ENCODE measurements around the gene CEP95. TPM values are rescaled to one million over a fixed set of nuclear protein-coding genes. Genes with fewer than 3 reads are reported as not detected.
"Not testable (repeated sequence)": the region's sequence is repeated elsewhere in the genome, so short reads cannot be mapped to it uniquely, and the experiment has no call there.

CEP95 gene
- total RNA-seq, 1 experiment from 2014 or later: 57.2 TPM

DNA sequence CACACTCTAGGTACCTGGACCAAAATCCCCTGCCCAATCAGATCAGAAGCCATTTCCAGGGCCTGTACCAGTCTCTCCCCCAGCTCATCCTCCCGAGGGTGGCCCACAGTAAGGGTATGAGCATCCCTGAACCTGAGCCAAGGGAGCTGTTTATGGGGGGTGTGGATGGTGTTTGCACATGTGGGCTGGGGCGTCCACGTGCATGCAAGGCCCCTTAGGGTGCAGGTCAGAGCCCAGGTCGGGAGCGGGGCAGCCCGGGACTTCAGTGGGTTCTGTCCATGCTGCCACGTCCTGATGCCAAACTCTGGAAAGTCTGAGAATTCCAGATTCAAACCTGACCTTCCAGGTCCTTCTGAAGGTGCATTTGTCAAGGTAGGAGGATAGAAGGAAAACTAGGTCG is 48.0 kb upstream of the CEP95 start:
- no peaks in the 10 kb centered on the region for H3K9me3 ChIP-seq (ENCODE audit: insufficient read depth, low read depth)
- TF ChIP-seq, protein P1, sequence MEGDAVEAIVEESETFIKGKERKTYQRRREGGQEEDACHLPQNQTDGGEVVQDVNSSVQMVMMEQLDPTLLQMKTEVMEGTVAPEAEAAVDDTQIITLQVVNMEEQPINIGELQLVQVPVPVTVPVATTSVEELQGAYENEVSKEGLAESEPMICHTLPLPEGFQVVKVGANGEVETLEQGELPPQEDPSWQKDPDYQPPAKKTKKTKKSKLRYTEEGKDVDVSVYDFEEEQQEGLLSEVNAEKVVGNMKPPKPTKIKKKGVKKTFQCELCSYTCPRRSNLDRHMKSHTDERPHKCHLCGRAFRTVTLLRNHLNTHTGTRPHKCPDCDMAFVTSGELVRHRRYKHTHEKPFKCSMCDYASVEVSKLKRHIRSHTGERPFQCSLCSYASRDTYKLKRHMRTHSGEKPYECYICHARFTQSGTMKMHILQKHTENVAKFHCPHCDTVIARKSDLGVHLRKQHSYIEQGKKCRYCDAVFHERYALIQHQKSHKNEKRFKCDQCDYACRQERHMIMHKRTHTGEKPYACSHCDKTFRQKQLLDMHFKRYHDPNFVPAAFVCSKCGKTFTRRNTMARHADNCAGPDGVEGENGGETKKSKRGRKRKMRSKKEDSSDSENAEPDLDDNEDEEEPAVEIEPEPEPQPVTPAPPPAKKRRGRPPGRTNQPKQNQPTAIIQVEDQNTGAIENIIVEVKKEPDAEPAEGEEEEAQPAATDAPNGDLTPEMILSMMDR (conservative IDR thresholded peaks at IDR 0.05): no peak
- TF ChIP-seq EZH2 (IDR thresholded peaks at IDR 0.05; ENCODE audit: low read depth): no peak
- no peaks in the 10 kb centered on the region for H3K27me3 ChIP-seq (ENCODE audit: insufficient read depth, low read depth)
- peaks cover 13% of the 10 kb centered on the region for H3K4me1 ChIP-seq (replicated peaks; ENCODE audit: insufficient read depth)
- H3K4me2 ChIP-seq: peak overlapping the region; percentile 7; the same call in 1 of the 2 replicates
- POLR2A ChIA-PET (ENCODE audit: unreplicated experiment): interaction anchor here (0.7 kb wide), 1 partner anchor 46 kb away, joined by 6 read pairs; no protein-coding TSS in a partner anchor
- H3K9me2 ChIP-seq (ENCODE audit: insufficient read depth): no peaks in the 10 kb centered on the region
- intact Hi-C loops (cut with micrococcal nuclease; ENCODE audit: unreplicated experiment): no loop called here
- H3K27ac ChIP-seq: peak overlapping the region; percentile 56
- H3K36me3 ChIP-seq (ENCODE audit: low read depth): 0 out of 2 replicates have a peak, but pooled peaks cover 4% of the 10 kb centered on the region
- no peaks in the 10 kb centered on the region for H4K20me1 ChIP-seq (ENCODE audit: insufficient read depth)
- no TSS peak for BruUV-seq (replicated peaks)
- no peak for DNase-seq
- H2AFZ ChIP-seq: no peak overlapping the region
- no peak overlapping the region for H3K4me3 ChIP-seq
- CTCF ChIA-PET: interaction anchor here (1.1 kb wide), 1 partner anchor 37 kb away, joined by 3 read pairs; no protein-coding TSS in a partner anchor
- H3F3A ChIP-seq (ENCODE audit: insufficient read depth, low read depth): peaks cover 12% of the 10 kb centered on the region; the same call in 1 of the 2 replicates
- no peaks in the 10 kb centered on the region for H3K79me2 ChIP-seq (ENCODE audit: low read depth)

DNA sequence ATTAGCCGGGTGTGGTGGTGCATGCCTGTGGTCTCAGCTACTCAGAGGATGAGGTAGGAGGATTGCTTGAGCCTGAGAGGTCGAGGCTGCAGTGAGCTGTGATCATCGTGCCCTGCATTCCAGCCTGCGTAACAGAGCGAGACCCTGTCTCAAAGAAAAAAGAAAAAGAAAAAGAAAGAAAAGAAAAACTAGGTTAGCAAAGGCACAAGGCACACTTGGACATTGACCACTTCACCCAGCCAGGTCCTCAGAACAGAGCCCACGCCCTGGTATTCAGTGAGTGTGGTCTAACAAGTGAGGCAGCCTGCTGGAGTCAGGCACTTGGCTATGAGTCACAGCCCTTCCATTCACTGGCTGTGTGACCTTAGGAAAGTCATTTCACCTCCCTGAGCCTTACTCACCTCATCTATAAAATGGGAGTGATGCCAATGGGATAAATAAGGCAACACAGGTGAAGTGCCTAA is 47.5 kb upstream of the CEP95 start:
- no peaks in the 10 kb centered on the region for H3K27me3 ChIP-seq (ENCODE audit: insufficient read depth, low read depth)
- TF ChIP-seq EZH2 (IDR thresholded peaks at IDR 0.05; ENCODE audit: low read depth): no peak
- TF ChIP-seq, protein P1 (conservative IDR thresholded peaks at IDR 0.05): no peak
- H3K79me2 ChIP-seq (ENCODE audit: low read depth): no peaks in the 10 kb centered on the region
- no TSS peak for BruUV-seq (replicated peaks)
- H3K4me2 ChIP-seq: peak overlapping the region; percentile 7; the same call in 1 of the 2 replicates
- no peaks in the 10 kb centered on the region for H3K9me2 ChIP-seq (ENCODE audit: insufficient read depth)
- no peaks in the 10 kb centered on the region for H4K20me1 ChIP-seq (ENCODE audit: insufficient read depth)
- H3K4me1 ChIP-seq (replicated peaks; ENCODE audit: insufficient read depth): peaks cover 13% of the 10 kb centered on the region
- H3K4me3 ChIP-seq: no peak overlapping the region
- H3K9me3 ChIP-seq (ENCODE audit: insufficient read depth, low read depth): no peaks in the 10 kb centered on the region
- intact Hi-C loops (cut with micrococcal nuclease; ENCODE audit: unreplicated experiment): no loop called here
- peak overlapping the region; percentile 56 for H3K27ac ChIP-seq
- H3K36me3 ChIP-seq (ENCODE audit: low read depth): 0 out of 2 replicates have a peak, but pooled peaks cover 4% of the 10 kb centered on the region
- POLR2A ChIA-PET (ENCODE audit: unreplicated experiment): no interaction called here
- peaks cover 12% of the 10 kb centered on the region; the same call in 1 of the 2 replicates for H3F3A ChIP-seq (ENCODE audit: insufficient read depth, low read depth)
- CTCF ChIA-PET: no interaction called here
- H2AFZ ChIP-seq: no peak overlapping the region
- DNase-seq: peak; percentile 34 to 66

GRCh38 chr17:64459818-64460217 is 47.0 kb upstream of the CEP95 start:
- intact Hi-C loops (cut with micrococcal nuclease; ENCODE audit: unreplicated experiment); CTCF ChIA-PET; H3K4me3 ChIP-seq: not testable (repeated sequence)

More at GRCh38 chr17:64459818-64460217, 47.0 kb upstream of the CEP95 start:
- H3K36me3 ChIP-seq (ENCODE audit: low read depth); H3K27me3 ChIP-seq (ENCODE audit: insufficient read depth, low read depth); H3K9me3 ChIP-seq (ENCODE audit: insufficient read depth, low read depth); BruUV-seq (replicated peaks); H2AFZ ChIP-seq; POLR2A ChIA-PET (ENCODE audit: unreplicated experiment); H3K9me2 ChIP-seq (ENCODE audit: insufficient read depth); H3K79me2 ChIP-seq (ENCODE audit: low read depth); DNase-seq; H4K20me1 ChIP-seq (ENCODE audit: insufficient read depth): not testable (repeated sequence)
- Histone ChIP-seq H3F3A (ENCODE audit: insufficient read depth, low read depth) (peaks cover 12% of the 10 kb centered on the region; the same call in 1 of the 2 replicates), H3K4me2 (peak overlapping the region; percentile 7; the same call in 1 of the 2 replicates), H3K27ac (peak overlapping the region; percentile 56), H3K4me1 (replicated peaks; ENCODE audit: insufficient read depth) (peaks cover 13% of the 10 kb centered on the region)

Measured in PC-9 (cell line).